Measurements from ENCODE around the gene AGK. TPM values are rescaled to one million over a fixed set of nuclear protein-coding genes. Genes with fewer than 3 reads are reported as not detected.

The AGK gene
- total and polyA plus RNA-seq, 2 of the 8 experiments (the other 6 are each of a cell fraction or from before 2014, with no cell fraction given): 25.8 to 34.0 TPM

DNA sequence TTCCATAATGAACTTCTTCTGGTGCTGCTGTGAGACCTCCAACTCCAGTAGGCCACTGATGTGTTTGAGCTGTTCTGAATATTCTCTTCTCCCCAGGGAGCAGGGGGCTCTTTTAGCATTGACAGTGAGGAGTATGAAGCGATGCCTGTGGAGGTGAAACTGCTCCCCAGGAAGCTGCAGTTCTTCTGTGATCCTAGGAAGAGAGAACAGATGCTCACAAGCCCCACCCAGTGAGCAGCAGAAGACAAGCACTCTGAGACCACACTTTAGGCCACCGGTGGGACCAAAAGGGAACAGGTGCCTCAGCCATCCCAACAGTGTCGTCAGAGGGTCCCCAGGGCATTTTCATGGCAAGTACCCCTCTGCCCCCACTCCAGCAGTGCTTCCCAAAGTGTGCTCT is 101.5 kb downstream of the AGK start (continued):
- TF ChIP-seq, protein P1, sequence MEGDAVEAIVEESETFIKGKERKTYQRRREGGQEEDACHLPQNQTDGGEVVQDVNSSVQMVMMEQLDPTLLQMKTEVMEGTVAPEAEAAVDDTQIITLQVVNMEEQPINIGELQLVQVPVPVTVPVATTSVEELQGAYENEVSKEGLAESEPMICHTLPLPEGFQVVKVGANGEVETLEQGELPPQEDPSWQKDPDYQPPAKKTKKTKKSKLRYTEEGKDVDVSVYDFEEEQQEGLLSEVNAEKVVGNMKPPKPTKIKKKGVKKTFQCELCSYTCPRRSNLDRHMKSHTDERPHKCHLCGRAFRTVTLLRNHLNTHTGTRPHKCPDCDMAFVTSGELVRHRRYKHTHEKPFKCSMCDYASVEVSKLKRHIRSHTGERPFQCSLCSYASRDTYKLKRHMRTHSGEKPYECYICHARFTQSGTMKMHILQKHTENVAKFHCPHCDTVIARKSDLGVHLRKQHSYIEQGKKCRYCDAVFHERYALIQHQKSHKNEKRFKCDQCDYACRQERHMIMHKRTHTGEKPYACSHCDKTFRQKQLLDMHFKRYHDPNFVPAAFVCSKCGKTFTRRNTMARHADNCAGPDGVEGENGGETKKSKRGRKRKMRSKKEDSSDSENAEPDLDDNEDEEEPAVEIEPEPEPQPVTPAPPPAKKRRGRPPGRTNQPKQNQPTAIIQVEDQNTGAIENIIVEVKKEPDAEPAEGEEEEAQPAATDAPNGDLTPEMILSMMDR (IDR thresholded peaks at IDR 0.05; ENCODE audit: control extremely low read depth in 1 of 3, insufficient read depth in 1 of 3, low read depth in 1 of 3, low read length in 3 of 3): peak in 1 of 3 experiments; percentile 31; a peak in 1 of 4 replicates
- TF ChIP-seq, protein P2, sequence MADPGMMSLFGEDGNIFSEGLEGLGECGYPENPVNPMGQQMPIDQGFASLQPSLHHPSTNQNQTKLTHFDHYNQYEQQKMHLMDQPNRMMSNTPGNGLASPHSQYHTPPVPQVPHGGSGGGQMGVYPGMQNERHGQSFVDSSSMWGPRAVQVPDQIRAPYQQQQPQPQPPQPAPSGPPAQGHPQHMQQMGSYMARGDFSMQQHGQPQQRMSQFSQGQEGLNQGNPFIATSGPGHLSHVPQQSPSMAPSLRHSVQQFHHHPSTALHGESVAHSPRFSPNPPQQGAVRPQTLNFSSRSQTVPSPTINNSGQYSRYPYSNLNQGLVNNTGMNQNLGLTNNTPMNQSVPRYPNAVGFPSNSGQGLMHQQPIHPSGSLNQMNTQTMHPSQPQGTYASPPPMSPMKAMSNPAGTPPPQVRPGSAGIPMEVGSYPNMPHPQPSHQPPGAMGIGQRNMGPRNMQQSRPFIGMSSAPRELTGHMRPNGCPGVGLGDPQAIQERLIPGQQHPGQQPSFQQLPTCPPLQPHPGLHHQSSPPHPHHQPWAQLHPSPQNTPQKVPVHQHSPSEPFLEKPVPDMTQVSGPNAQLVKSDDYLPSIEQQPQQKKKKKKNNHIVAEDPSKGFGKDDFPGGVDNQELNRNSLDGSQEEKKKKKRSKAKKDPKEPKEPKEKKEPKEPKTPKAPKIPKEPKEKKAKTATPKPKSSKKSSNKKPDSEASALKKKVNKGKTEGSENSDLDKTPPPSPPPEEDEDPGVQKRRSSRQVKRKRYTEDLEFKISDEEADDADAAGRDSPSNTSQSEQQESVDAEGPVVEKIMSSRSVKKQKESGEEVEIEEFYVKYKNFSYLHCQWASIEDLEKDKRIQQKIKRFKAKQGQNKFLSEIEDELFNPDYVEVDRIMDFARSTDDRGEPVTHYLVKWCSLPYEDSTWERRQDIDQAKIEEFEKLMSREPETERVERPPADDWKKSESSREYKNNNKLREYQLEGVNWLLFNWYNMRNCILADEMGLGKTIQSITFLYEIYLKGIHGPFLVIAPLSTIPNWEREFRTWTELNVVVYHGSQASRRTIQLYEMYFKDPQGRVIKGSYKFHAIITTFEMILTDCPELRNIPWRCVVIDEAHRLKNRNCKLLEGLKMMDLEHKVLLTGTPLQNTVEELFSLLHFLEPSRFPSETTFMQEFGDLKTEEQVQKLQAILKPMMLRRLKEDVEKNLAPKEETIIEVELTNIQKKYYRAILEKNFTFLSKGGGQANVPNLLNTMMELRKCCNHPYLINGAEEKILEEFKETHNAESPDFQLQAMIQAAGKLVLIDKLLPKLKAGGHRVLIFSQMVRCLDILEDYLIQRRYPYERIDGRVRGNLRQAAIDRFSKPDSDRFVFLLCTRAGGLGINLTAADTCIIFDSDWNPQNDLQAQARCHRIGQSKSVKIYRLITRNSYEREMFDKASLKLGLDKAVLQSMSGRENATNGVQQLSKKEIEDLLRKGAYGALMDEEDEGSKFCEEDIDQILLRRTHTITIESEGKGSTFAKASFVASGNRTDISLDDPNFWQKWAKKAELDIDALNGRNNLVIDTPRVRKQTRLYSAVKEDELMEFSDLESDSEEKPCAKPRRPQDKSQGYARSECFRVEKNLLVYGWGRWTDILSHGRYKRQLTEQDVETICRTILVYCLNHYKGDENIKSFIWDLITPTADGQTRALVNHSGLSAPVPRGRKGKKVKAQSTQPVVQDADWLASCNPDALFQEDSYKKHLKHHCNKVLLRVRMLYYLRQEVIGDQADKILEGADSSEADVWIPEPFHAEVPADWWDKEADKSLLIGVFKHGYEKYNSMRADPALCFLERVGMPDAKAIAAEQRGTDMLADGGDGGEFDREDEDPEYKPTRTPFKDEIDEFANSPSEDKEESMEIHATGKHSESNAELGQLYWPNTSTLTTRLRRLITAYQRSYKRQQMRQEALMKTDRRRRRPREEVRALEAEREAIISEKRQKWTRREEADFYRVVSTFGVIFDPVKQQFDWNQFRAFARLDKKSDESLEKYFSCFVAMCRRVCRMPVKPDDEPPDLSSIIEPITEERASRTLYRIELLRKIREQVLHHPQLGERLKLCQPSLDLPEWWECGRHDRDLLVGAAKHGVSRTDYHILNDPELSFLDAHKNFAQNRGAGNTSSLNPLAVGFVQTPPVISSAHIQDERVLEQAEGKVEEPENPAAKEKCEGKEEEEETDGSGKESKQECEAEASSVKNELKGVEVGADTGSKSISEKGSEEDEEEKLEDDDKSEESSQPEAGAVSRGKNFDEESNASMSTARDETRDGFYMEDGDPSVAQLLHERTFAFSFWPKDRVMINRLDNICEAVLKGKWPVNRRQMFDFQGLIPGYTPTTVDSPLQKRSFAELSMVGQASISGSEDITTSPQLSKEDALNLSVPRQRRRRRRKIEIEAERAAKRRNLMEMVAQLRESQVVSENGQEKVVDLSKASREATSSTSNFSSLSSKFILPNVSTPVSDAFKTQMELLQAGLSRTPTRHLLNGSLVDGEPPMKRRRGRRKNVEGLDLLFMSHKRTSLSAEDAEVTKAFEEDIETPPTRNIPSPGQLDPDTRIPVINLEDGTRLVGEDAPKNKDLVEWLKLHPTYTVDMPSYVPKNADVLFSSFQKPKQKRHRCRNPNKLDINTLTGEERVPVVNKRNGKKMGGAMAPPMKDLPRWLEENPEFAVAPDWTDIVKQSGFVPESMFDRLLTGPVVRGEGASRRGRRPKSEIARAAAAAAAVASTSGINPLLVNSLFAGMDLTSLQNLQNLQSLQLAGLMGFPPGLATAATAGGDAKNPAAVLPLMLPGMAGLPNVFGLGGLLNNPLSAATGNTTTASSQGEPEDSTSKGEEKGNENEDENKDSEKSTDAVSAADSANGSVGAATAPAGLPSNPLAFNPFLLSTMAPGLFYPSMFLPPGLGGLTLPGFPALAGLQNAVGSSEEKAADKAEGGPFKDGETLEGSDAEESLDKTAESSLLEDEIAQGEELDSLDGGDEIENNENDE (IDR thresholded peaks at IDR 0.05; ENCODE audit: insufficient replicate concordance, low read length): no peak
- TF ChIP-seq SUZ12 (IDR thresholded peaks at IDR 0.05; ENCODE audit: low read length) (no peak), NANOG (IDR thresholded peaks at IDR 0.05; ENCODE audit: insufficient read depth, low read depth, low read length, poor library complexity, severe bottlenecking) (no peak)
